ENCODE results near the gene APEH.

Gene APEH

GRCh38 chr3:49713336-49714105 lies 39.4 kb downstream of the APEH start:
- Histone ChIP-seq H3K4me3 (ENCODE audit: low read depth, low read length) (no peak overlapping the region), H3K36me3 (peaks cover 15% of the 10 kb centered on the region; the same call in 1 of the 2 replicates), H3K27ac (no peak overlapping the region), H3K9me3 (ENCODE audit: severe bottlenecking) (no peaks in the 10 kb centered on the region), H3K27me3 (ENCODE audit: insufficient read depth, low read depth, severe bottlenecking) (no peaks in the 10 kb centered on the region)
- TF ChIP-seq CTCF (IDR thresholded peaks at IDR 0.05; ENCODE audit: low read depth, low read length), result no peak
- DNase-seq, result no peak

- DNase-seq, result no peak
- no peak for TF ChIP-seq CTCF (IDR thresholded peaks at IDR 0.05; ENCODE audit: low read depth, low read length)
- no peaks in the 10 kb centered on the region for H3K9me3 ChIP-seq (ENCODE audit: severe bottlenecking)
- H3K27ac ChIP-seq, result no peak overlapping the region
- peaks cover 15% of the 10 kb centered on the region; the same call in 1 of the 2 replicates for H3K36me3 ChIP-seq
- no peaks in the 10 kb centered on the region for H3K27me3 ChIP-seq (ENCODE audit: insufficient read depth, low read depth, severe bottlenecking)
- H3K4me3 ChIP-seq (ENCODE audit: low read depth, low read length), result no peak overlapping the region
Measured at GRCh38 chr3:49714728-49715550, 40.8 kb downstream of the APEH start.

DNA sequence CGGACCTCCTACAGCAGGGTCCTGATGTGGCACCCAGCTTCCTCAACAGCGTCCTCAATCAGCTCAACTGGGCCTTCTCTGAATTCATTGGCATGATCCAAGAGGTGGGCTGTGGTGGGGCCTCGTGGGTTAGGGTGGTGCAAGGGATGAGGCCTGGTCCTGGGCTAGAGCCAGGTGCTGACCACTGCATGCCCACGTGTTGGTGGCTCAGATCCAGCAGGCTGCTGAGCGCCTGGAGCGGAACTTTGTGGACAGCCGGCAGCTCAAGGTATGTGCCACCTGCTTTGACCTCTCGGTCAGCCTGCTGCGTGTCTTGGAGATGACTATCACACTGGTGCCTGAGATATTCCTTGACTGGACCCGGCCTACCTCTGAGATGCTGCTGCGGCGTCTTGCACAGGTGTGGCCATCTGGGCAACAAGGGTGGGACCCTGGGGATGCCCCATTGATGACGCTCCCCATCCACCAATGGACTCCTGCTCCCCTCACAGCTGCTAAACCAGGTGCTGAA lies 41.5 kb downstream of the APEH start:
- H3K4me3 ChIP-seq (ENCODE audit: low read depth, low read length), result no peak overlapping the region
- no peaks in the 10 kb centered on the region for H3K27me3 ChIP-seq (ENCODE audit: insufficient read depth, low read depth, severe bottlenecking)
- no peaks in the 10 kb centered on the region for H3K9me3 ChIP-seq (ENCODE audit: severe bottlenecking)
- no peak overlapping the region for H3K27ac ChIP-seq
- peaks cover 19% of the 10 kb centered on the region for H3K36me3 ChIP-seq
- DNase-seq, result no peak
- TF ChIP-seq CTCF (IDR thresholded peaks at IDR 0.05; ENCODE audit: low read depth, low read length), result no peak

- H3K9me3 ChIP-seq (ENCODE audit: severe bottlenecking), result no peaks in the 10 kb centered on the region
- no peak for TF ChIP-seq CTCF (IDR thresholded peaks at IDR 0.05; ENCODE audit: low read depth, low read length)
- DNase-seq, result no peak
- peaks cover 24% of the 10 kb centered on the region for H3K36me3 ChIP-seq
- no peak overlapping the region for H3K4me3 ChIP-seq (ENCODE audit: low read depth, low read length)
- no peak overlapping the region for H3K27ac ChIP-seq
- no peaks in the 10 kb centered on the region for H3K27me3 ChIP-seq (ENCODE audit: insufficient read depth, low read depth, severe bottlenecking)
Measured at GRCh38 chr3:49716169-49716568, 42.0 kb downstream of the APEH start.

- H3K27me3 ChIP-seq (ENCODE audit: insufficient read depth, low read depth, severe bottlenecking), result no peaks in the 10 kb centered on the region
- DNase-seq, result no peak
- no peak overlapping the region for H3K4me3 ChIP-seq (ENCODE audit: low read depth, low read length)
- peaks cover 30% of the 10 kb centered on the region for H3K36me3 ChIP-seq
- H3K27ac ChIP-seq, result no peak overlapping the region
- no peak for TF ChIP-seq CTCF (IDR thresholded peaks at IDR 0.05; ENCODE audit: low read depth, low read length)
- H3K9me3 ChIP-seq (ENCODE audit: severe bottlenecking), result no peaks in the 10 kb centered on the region
Measured at GRCh38 chr3:49716691-49717210, 42.6 kb downstream of the APEH start.
